ENCODE data around the gene RLIM.

Gene RLIM

GRCh38 chrX:74536832-74537371 lies 77.5 kb downstream of the RLIM start:
- peak overlapping the region; percentile 79 for H3K27ac ChIP-seq
- DNase-seq (ENCODE audit: low read depth, low spot score) = no peak

- no peak for DNase-seq (ENCODE audit: low read depth, low spot score)
- H3K27ac ChIP-seq = peak overlapping the region; percentile 79
Measured at GRCh38 chrX:74536152-74536831, 78.1 kb downstream of the RLIM start.

GRCh38 chrX:74535408-74536151 lies 78.8 kb downstream of the RLIM start:
- H3K27ac ChIP-seq = peak overlapping the region; percentile 79
- peak; percentile 33 for DNase-seq (ENCODE audit: low read depth, low spot score)
